ENCODE results near the gene OR5D13.

OR5D13 gene, protein sequence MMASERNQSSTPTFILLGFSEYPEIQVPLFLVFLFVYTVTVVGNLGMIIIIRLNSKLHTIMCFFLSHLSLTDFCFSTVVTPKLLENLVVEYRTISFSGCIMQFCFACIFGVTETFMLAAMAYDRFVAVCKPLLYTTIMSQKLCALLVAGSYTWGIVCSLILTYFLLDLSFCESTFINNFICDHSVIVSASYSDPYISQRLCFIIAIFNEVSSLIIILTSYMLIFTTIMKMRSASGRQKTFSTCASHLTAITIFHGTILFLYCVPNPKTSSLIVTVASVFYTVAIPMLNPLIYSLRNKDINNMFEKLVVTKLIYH

DNA sequence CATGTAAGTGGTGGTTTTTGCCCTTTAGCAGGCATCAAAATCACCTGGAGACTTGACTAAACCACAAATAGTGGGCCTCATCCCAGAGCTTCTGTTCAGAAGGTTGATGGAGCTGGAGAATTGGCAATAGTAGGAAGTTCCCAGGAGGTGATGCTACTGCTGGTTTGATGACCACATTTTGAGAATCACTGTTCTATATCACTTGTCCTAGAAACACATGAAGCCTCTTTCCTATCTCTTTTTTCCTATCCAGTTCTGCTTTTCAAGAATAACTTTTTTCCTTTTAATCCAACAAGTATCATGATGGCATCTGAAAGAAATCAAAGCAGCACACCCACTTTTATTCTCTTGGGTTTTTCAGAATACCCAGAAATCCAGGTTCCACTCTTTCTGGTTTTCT is at the start of gene OR5D13:
TSS of gene OR5D13 (plus strand) at position 301 of the 400 bp plus-strand sequence. CDS start at position 301, 0 bp downstream.
- no peak for DNase-seq (ENCODE audit: low spot score)

DNA sequence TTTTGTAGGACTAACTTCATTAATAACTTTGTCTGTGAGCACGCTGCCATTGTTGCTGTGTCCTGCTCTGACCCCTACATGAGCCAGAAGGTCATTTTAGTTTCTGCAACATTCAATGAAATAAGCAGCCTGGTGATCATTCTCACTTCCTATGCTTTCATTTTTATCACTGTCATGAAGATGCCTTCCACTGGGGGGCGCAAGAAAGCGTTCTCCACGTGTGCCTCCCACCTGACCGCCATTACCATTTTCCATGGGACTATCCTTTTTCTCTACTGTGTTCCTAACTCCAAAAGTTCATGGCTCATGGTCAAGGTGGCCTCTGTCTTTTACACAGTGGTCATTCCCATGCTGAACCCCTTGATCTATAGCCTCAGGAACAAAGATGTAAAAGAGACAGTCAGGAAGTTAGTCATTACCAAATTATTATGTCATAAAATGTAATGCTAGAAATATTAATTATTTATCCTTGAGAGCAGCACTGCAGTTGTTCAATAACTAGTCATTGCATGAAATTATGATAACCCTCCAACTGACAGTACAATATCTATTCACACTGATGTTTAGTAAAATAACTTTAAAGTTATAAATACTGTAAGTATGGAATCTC is 46.4 kb upstream of the OR5D13 start:
- DNase-seq (ENCODE audit: low spot score): no peak

DNA sequence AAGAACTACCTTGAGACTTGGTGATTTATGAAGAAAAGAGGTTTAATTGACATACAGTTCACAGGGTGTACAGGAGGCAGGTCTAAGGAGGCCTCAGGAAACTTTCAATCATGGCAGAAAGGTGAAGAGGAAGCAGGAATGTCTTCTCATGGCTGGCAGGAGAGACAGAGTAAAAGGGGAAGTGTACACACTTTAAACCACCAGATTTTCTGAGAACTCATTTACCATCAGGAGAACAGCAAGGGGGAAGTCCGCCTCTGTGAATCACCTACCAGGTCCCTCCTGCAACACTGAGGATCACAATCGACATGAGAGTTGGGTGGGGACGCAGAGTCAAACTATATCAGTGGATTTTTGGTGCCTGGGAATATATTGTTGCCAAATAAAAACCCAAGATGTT is 40.3 kb upstream of the OR5D13 start:
- DNase-seq (ENCODE audit: low spot score): no peak

DNA sequence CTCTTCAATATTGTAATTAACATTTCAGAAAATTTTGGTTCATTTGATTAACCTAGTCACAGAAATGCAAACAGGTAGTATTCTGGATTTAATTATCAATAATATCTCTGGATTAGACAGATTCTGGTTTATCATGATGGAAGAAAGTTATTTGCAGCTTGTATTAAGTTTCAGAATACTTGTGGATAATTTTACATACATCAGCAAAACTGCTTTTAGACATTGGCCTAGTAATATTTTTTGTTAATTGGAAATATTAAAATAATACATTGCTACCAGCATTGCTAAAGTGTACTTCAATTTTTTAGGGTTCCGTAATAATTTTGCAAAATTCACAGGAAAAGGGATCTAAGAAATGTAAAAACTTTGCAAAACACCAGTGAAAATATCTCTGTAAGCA is 18.4 kb downstream of the OR5D13 start:
- DNase-seq (ENCODE audit: low spot score): no peak

DNA sequence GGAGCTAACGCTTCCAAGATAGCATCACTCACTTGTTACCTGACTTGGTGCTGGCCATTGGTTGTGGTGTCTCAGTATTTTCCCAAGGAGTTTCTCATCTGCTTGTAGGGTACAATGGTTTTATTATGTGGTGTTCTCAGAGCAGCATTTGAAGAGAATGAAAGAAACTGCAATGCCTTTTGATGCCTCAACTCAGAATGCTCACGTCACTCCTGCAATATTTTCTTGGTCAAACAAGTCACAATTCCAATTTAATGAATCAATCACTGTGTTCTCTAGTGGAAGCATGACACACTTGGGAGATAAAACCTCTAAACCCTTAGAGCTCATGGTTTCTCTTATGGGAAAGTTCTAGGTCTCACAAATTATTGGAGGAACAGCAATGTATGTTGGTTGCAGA is 20.1 kb downstream of the OR5D13 start:
- DNase-seq (ENCODE audit: low spot score): no peak

DNA sequence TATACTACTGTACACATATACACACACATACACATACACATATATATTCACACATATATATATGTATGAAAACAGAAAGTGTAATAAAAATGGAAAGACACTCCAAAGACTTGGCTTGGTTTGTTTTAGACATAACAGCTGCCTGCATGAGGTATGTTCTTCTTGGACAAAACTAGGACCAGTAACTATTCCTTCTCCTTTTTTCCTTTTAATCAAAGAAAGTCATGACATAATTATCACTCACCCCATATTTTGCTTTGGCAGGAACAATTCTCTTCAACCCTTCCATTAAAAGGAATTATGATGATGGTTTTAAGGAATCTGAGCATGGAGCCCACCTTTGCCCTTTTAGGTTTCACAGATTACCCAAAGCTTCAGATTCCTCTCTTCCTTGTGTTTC is 22.0 kb downstream of the OR5D13 start, which contains the start of gene OR5D14:
TSS of gene OR5D14 (plus strand) at position 301 of the 400 bp plus-strand sequence. CDS start at position 301, 0 bp downstream.
- no peak for DNase-seq (ENCODE audit: low spot score)

DNA sequence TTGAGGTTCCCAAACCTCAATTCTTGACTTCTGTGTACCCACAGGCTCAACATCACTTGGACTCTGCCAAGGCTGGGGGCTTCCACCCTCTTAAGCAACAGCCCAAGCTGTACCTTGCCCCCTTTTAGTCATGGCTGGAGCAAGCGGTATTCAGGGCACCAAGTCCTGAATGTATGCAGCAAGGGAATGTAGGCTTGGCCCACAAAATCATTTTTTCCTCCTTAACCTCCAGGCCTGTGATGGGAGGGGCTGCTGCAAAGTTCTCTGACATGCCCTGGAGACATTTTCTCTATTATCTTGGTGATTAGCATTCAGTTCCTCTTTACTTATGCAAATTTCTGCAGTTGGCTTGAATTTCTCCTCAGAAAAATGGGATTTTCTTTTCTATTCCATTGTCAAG is 33.0 kb downstream of the OR5D13 start:
- DNase-seq (ENCODE audit: low spot score): no peak

DNA sequence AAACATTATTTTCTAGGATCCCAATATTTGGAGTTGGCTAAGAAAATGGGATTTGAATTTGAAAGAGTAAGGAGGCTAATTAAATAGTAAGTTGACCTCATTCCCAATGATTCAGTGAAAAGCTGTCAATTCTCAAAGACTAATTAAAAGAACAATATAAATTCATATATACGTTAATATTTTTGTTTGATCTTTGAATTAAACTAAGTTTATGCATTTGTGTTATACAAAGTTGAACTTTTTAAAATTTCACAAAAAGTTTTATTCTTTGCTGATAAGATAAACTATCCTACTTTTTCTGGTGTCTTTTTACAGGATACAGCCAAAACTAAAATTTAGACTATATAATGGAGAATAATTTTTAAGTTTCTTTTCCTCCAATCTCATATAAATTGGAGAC is 37.8 kb downstream of the OR5D13 start, which contains the start of gene OR5L1:
TSS of gene OR5L1 (plus strand) at position 301 of the 400 bp plus-strand sequence. CDS start 100 bp downstream, outside the sequence.
- no peak for DNase-seq (ENCODE audit: low spot score)

DNA sequence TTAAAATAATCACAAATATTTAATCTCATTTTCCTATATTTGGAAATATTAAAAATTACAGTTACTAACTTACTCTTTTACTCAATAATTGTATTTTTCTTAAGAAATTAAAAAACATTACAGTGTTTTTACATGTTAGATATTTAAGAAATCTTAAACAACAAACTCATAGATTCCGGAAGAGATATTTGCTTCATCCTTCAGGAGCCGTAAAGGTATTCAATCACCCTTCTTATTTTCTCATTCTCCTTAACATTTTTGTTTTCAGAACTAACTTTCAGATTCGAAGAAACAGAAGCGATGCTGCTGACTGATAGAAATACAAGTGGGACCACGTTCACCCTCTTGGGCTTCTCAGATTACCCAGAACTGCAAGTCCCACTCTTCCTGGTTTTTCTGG is 46.1 kb downstream of the OR5D13 start, which contains the start of gene OR5D18:
TSS of gene OR5D18 (plus strand) at position 301 of the 400 bp plus-strand sequence. CDS start at position 301, 0 bp downstream.
- DNase-seq (ENCODE audit: low spot score): no peak

All from hematopoietic multipotent progenitor cell treated with erythropoietin and hydrocortisone succinate and interleukin-3 and kit ligand, for 15 days (in vitro differentiated cells).